ENCODE data around the gene FRAS1. TPM values are rescaled to one million over a fixed set of nuclear protein-coding genes. Genes with fewer than 3 reads are reported as not detected.

Gene FRAS1
- total RNA-seq, 2 donors from 2014 or later, result 6.4 to 11.0 TPM

GRCh38 chr4:78312989-78313753 lies 256.0 kb downstream of the FRAS1 start:
- H3K36me3 ChIP-seq, result no peaks in the 10 kb centered on the region
- DNase-seq (ENCODE audit: low spot score), result no peak
- intact Hi-C loops (cut with DNase I), result no loop called here
- TF ChIP-seq POLR2A (IDR thresholded peaks at IDR 0.05), result no peak
- TF ChIP-seq POLR2AphosphoS5 (IDR thresholded peaks at IDR 0.05), result no peak
- TF ChIP-seq, protein P1, sequence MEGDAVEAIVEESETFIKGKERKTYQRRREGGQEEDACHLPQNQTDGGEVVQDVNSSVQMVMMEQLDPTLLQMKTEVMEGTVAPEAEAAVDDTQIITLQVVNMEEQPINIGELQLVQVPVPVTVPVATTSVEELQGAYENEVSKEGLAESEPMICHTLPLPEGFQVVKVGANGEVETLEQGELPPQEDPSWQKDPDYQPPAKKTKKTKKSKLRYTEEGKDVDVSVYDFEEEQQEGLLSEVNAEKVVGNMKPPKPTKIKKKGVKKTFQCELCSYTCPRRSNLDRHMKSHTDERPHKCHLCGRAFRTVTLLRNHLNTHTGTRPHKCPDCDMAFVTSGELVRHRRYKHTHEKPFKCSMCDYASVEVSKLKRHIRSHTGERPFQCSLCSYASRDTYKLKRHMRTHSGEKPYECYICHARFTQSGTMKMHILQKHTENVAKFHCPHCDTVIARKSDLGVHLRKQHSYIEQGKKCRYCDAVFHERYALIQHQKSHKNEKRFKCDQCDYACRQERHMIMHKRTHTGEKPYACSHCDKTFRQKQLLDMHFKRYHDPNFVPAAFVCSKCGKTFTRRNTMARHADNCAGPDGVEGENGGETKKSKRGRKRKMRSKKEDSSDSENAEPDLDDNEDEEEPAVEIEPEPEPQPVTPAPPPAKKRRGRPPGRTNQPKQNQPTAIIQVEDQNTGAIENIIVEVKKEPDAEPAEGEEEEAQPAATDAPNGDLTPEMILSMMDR (IDR thresholded peaks at IDR 0.05), result no peak
- no peaks in the 10 kb centered on the region for H3K27me3 ChIP-seq (replicated peaks; ENCODE audit: insufficient read depth)
- H3K4me1 ChIP-seq (replicated peaks), result no peaks in the 10 kb centered on the region
- no peak overlapping the region for H3K27ac ChIP-seq
- H3K9me3 ChIP-seq, result no peaks in the 10 kb centered on the region
- no peak overlapping the region for H3K4me3 ChIP-seq
- 94% methylated on average over 2 of the region's 2 CpGs for WGBS

GRCh38 chr4:78313754-78314120 lies 256.6 kb downstream of the FRAS1 start:
- intact Hi-C loops (cut with DNase I), result no loop called here
- Histone ChIP-seq H3K36me3 (no peaks in the 10 kb centered on the region), H3K4me3 (no peak overlapping the region), H3K9me3 (no peaks in the 10 kb centered on the region), H3K4me1 (replicated peaks) (no peaks in the 10 kb centered on the region), H3K27me3 (replicated peaks; ENCODE audit: insufficient read depth) (no peaks in the 10 kb centered on the region), H3K27ac (no peak overlapping the region)
- DNase-seq (ENCODE audit: low spot score), result no peak
- TF ChIP-seq, protein P1 (IDR thresholded peaks at IDR 0.05), result no peak
- TF ChIP-seq POLR2A (IDR thresholded peaks at IDR 0.05) (no peak), POLR2AphosphoS5 (IDR thresholded peaks at IDR 0.05) (no peak)

DNA sequence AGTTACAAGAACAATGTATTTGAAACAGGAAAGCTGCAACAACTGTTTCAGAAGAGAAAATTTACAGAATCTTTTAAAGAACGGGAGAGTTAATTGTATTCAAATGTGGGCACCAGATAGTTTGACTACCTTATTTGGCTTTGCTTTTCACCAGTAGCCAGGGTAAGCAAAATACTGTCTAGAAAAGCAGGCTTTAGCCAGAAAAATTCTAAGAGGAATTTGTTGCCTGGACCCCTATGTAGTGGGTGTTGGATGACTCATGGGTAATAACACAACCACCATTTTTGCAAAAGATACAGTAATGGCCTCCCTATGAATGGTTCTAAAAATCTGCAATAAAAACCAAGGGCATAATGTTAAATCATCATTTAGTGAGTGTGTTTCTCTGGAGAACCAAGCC lies 261.0 kb downstream of the FRAS1 start:
- TF ChIP-seq POLR2A (IDR thresholded peaks at IDR 0.05) (no peak), POLR2AphosphoS5 (IDR thresholded peaks at IDR 0.05) (no peak)
- TF ChIP-seq, protein P1 (IDR thresholded peaks at IDR 0.05), result no peak
- intact Hi-C loops (cut with DNase I), result no loop called here
- Histone ChIP-seq H3K9me3 (no peaks in the 10 kb centered on the region), H3K4me3 (no peak overlapping the region), H3K27me3 (replicated peaks; ENCODE audit: insufficient read depth) (no peaks in the 10 kb centered on the region), H3K27ac (no peak overlapping the region), H3K36me3 (no peaks in the 10 kb centered on the region), H3K4me1 (replicated peaks) (no peaks in the 10 kb centered on the region)
- 93% methylated on average over 1 of the region's 1 CpG for WGBS
- no peak for DNase-seq (ENCODE audit: low spot score)

- no peak for TF ChIP-seq POLR2A (IDR thresholded peaks at IDR 0.05)
- no peak for TF ChIP-seq POLR2AphosphoS5 (IDR thresholded peaks at IDR 0.05)
- TF ChIP-seq, protein P1 (IDR thresholded peaks at IDR 0.05), result no peak
- WGBS, result 88% methylated on average over 4 of the region's 4 CpGs
- no peaks in the 10 kb centered on the region for H3K36me3 ChIP-seq
- H3K27me3 ChIP-seq (replicated peaks; ENCODE audit: insufficient read depth), result no peaks in the 10 kb centered on the region
- no peaks in the 10 kb centered on the region for H3K4me1 ChIP-seq (replicated peaks)
- no peak overlapping the region for H3K4me3 ChIP-seq
- H3K27ac ChIP-seq, result no peak overlapping the region
- H3K9me3 ChIP-seq, result no peaks in the 10 kb centered on the region
- intact Hi-C loops (cut with DNase I), result no loop called here
- DNase-seq (ENCODE audit: low spot score), result no peak
These were observed 263.3 kb downstream of the FRAS1 start for GRCh38 chr4:78320349-78320935.

DNA sequence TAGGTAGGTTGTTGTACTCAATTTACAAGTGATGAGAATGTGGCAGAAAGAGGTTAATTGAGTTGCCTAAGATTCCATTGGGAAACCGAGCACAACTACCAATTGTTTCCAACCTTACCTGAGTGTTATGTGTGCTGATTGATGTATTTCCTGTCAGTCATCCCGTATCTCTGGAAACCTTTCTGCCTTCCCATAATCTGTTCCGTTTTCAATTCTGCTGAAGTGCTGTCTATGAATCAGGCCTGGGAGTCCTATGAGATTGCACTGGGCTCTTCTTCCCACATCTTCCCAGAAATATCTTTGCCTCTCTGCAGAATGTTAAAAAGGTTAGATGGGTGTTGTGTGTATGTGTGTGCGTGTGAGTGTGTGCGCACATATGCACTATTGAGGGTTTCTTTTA lies 264.9 kb downstream of the FRAS1 start:
- Histone ChIP-seq H3K36me3 (no peaks in the 10 kb centered on the region), H3K4me1 (replicated peaks) (no peaks in the 10 kb centered on the region), H3K27ac (no peak overlapping the region), H3K4me3 (no peak overlapping the region), H3K27me3 (replicated peaks; ENCODE audit: insufficient read depth) (no peaks in the 10 kb centered on the region), H3K9me3 (no peaks in the 10 kb centered on the region)
- intact Hi-C loops (cut with DNase I), result no loop called here
- TF ChIP-seq, protein P1 (IDR thresholded peaks at IDR 0.05), result no peak
- TF ChIP-seq POLR2A (IDR thresholded peaks at IDR 0.05) (no peak), POLR2AphosphoS5 (IDR thresholded peaks at IDR 0.05) (no peak)
- DNase-seq (ENCODE audit: low spot score), result no peak
- 97% methylated on average over 5 of the region's 5 CpGs for WGBS

Measured in prostate gland (tissue), 2 donors.